Measurements from ENCODE around the gene ROR2. TPM values are rescaled to one million over a fixed set of nuclear protein-coding genes. Genes with fewer than 3 reads are reported as not detected.

The ROR2 gene
- total RNA-seq, 2 experiments from 2014 or later, result 0.05 TPM

- Mint-ChIP-seq H3K27ac (no peak overlapping the region), H3K4me1 (ENCODE audit: low read depth) (peaks cover 9% of the 10 kb centered on the region), H3K27me3 (ENCODE audit: low read depth) (peaks cover 8% of the 10 kb centered on the region), H3K36me3 (ENCODE audit: low read depth) (no peaks in the 10 kb centered on the region), H3K9me3 (ENCODE audit: insufficient read depth) (no peaks in the 10 kb centered on the region), H3K4me3 (no peak overlapping the region)
- ATAC-seq, result no peak
- ChIA-PET POLR2A (no interaction called here), CTCF (interaction anchor here (0.6 to 4.5 kb wide), 11 partner anchors 8 to 812 kb away, joined by 3 to 19 read pairs (median 5); no protein-coding TSS in a partner anchor)
- no peak for DNase-seq
Observed at GRCh38 chr9:91726406-91727100, 223.5 kb downstream of the ROR2 start.

- ATAC-seq, result no peak
- no peak overlapping the region for H3K4me3 Mint-ChIP-seq
- no peak overlapping the region for H3K27ac Mint-ChIP-seq
- peaks cover 16% of the 10 kb centered on the region for H3K27me3 Mint-ChIP-seq (ENCODE audit: low read depth)
- no peaks in the 10 kb centered on the region for H3K36me3 Mint-ChIP-seq (ENCODE audit: low read depth)
- CTCF ChIA-PET, result interaction anchor here (1.0 to 4.5 kb wide), 4 partner anchors 9 to 811 kb away, joined by 4 to 19 read pairs (median 4); no protein-coding TSS in a partner anchor
- H3K9me3 Mint-ChIP-seq (ENCODE audit: insufficient read depth), result no peaks in the 10 kb centered on the region
- POLR2A ChIA-PET, result no interaction called here
- DNase-seq, result no peak
- peaks cover 9% of the 10 kb centered on the region for H3K4me1 Mint-ChIP-seq (ENCODE audit: low read depth)
Observed at GRCh38 chr9:91725651-91726050, 224.4 kb downstream of the ROR2 start.

DNA sequence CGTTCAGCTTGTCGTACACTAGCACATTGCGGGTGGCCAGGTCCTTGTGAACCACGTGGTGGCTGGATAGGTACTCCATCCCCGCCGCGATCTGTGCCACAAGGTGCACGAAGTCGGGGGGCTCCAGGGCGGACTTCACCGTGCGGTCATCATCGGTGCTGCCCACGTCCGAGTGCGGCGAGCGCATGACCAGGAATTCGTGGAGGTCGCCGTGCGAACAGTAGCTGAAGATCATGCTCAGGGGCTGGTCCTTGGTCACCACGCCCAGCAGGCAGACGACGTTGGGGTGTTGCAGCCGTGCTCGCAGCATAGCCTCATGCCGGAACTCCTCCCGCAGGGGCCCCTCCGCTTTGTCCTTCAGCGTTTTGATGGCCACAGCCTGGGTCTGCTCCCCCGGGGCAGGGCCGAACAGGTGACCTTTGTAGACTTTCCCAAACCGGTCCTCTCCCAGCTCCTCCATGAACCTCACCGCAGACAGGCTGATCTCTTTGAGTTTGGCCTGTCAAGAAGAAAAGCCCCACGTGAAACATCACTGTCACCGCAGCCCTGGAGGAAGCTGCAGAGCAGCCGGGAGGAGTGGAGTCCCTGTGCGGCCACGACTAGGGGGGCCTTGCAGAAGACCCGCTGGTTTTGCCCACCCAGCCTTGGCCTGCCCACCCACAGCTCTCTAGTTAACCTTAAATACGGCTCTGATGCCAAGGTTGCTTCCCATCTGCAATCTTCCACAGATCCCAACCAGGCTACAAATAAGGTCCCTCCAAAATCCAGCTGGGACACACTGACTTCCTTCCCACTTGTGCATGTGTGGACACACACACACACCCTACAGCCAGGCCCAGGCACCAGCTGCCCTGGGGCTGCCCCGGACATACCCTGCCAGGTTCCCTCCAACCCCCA is 225.2 kb downstream of the ROR2 start:
- no peaks in the 10 kb centered on the region for H3K36me3 Mint-ChIP-seq (ENCODE audit: low read depth)
- H3K9me3 Mint-ChIP-seq (ENCODE audit: insufficient read depth), result no peaks in the 10 kb centered on the region
- DNase-seq (no peak), ATAC-seq (no peak)
- ChIA-PET POLR2A (no interaction called here), CTCF (interaction anchor here (1.5 to 1.6 kb wide), 2 partner anchors 65 to 291 kb away, joined by 3 to 5 read pairs; no protein-coding TSS in a partner anchor)
- H3K27me3 Mint-ChIP-seq (ENCODE audit: low read depth), result peaks cover 22% of the 10 kb centered on the region
- no peak overlapping the region for H3K27ac Mint-ChIP-seq
- H3K4me3 Mint-ChIP-seq, result no peak overlapping the region
- peaks cover 9% of the 10 kb centered on the region for H3K4me1 Mint-ChIP-seq (ENCODE audit: low read depth)

DNA sequence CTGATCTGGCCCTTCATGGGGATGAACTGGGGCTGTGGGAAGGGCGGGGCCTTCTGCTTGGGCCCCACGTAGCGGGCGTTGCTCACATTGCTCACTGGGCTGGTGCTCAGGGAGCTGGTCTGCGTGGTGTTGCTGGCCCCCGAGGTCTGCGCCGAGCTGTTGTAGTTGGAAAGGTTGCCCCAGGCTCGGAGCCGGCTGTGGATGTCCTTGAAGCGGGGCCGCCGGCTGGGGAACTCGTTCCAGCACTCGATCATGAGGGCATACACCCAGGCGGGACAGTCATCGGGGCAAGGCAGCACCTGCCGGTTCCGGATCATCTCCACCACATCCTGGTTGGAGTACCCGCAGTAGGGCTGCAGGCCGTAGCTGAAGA is 226.0 kb downstream of the ROR2 start:
- peaks cover 9% of the 10 kb centered on the region for H3K4me1 Mint-ChIP-seq (ENCODE audit: low read depth)
- ATAC-seq, result no peak
- CTCF ChIA-PET, result interaction anchor here (1.5 kb wide), 1 partner anchor 291 kb away, joined by 3 read pairs; no protein-coding TSS in a partner anchor
- H3K4me3 Mint-ChIP-seq, result no peak overlapping the region
- POLR2A ChIA-PET, result no interaction called here
- DNase-seq, result no peak
- H3K36me3 Mint-ChIP-seq (ENCODE audit: low read depth), result no peaks in the 10 kb centered on the region
- peaks cover 30% of the 10 kb centered on the region for H3K27me3 Mint-ChIP-seq (ENCODE audit: low read depth)
- H3K9me3 Mint-ChIP-seq (ENCODE audit: insufficient read depth), result no peaks in the 10 kb centered on the region
- H3K27ac Mint-ChIP-seq, result no peak overlapping the region

- CTCF ChIA-PET, result interaction anchor here (1.5 kb wide), 1 partner anchor 290 kb away, joined by 3 read pairs; no protein-coding TSS in a partner anchor
- Mint-ChIP-seq H3K27me3 (ENCODE audit: low read depth) (peaks cover 32% of the 10 kb centered on the region), H3K9me3 (ENCODE audit: insufficient read depth) (no peaks in the 10 kb centered on the region), H3K36me3 (ENCODE audit: low read depth) (no peaks in the 10 kb centered on the region), H3K4me3 (no peak overlapping the region), H3K27ac (no peak overlapping the region), H3K4me1 (ENCODE audit: low read depth) (peaks cover 9% of the 10 kb centered on the region)
- ATAC-seq (no peak), DNase-seq (no peak)
- POLR2A ChIA-PET, result no interaction called here
Observed at GRCh38 chr9:91723420-91724067, 226.5 kb downstream of the ROR2 start.

DNA sequence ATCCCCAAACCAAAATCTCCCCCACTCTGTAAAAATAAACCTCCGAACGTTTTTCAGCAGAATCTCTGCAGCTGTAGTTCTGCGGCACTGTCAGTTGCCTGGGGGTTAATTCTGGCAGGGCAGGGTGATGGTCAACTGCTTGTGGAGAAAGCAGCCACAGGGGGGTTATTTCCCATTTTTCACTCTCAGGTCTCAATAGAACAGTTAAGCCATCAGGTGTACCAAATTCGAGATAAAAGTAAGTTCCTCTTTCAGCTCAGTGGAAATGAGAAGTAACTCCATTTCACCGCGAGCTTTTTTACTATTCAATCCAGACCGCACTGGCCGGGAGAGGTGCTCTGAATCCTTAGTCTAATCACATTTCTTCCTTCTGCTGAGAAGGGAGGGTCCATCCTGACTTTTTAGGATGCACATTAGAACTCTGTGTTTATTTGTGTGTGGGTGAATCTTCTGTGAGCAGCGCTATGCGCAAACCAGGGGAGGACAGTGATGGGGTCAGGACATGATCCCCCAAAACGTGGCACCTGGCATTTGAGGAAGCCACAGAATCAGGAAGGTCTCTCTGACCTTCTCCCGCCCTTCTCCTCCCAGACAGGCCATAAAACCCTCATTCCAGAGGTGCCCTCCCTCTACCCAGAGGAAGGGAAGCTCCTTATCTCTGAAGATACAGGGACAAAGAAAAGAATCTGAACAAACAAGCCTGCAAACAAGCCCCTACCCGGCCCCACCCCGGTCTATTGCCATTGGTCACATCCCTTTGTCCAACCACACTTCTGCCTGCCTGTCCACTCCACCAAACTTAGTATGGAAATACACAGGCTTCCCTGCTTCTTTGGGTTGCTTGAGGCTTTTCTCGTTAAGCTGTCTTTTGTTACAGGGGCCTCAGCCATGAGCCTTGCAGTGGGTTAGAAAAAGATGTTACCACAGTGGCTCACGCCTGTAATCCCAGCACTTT is 229.0 kb downstream of the ROR2 start:
- Mint-ChIP-seq H3K9me3 (ENCODE audit: insufficient read depth) (no peaks in the 10 kb centered on the region), H3K36me3 (ENCODE audit: low read depth) (no peaks in the 10 kb centered on the region), H3K4me3 (no peak overlapping the region), H3K27me3 (ENCODE audit: low read depth) (peaks cover 53% of the 10 kb centered on the region), H3K4me1 (ENCODE audit: low read depth) (peaks cover 14% of the 10 kb centered on the region), H3K27ac (no peak overlapping the region)
- ATAC-seq, result no peak
- DNase-seq, result no peak
- POLR2A ChIA-PET, result interaction anchor here (0.8 kb wide), 1 partner anchor 181 kb away, joined by 5 read pairs; no protein-coding TSS in a partner anchor
- CTCF ChIA-PET, result interaction anchor here (0.6 to 1.6 kb wide), 4 partner anchors 8 to 805 kb away, joined by 3 to 5 read pairs (median 4); no protein-coding TSS in a partner anchor

GRCh38 chr9:91720313-91720712 is 229.7 kb downstream of the ROR2 start:
- no peak for ATAC-seq
- Mint-ChIP-seq H3K27ac (no peak overlapping the region), H3K27me3 (ENCODE audit: low read depth) (peaks cover 57% of the 10 kb centered on the region), H3K4me3 (no peak overlapping the region), H3K9me3 (ENCODE audit: insufficient read depth) (no peaks in the 10 kb centered on the region), H3K4me1 (ENCODE audit: low read depth) (peaks cover 14% of the 10 kb centered on the region), H3K36me3 (ENCODE audit: low read depth) (no peaks in the 10 kb centered on the region)
- DNase-seq, result no peak
- ChIA-PET POLR2A (interaction anchor here (0.8 kb wide), 1 partner anchor 182 kb away, joined by 5 read pairs; no protein-coding TSS in a partner anchor), CTCF (interaction anchor here (1.0 to 1.6 kb wide), 3 partner anchors 9 to 805 kb away, joined by 3 to 5 read pairs (median 4); no protein-coding TSS in a partner anchor)

DNA sequence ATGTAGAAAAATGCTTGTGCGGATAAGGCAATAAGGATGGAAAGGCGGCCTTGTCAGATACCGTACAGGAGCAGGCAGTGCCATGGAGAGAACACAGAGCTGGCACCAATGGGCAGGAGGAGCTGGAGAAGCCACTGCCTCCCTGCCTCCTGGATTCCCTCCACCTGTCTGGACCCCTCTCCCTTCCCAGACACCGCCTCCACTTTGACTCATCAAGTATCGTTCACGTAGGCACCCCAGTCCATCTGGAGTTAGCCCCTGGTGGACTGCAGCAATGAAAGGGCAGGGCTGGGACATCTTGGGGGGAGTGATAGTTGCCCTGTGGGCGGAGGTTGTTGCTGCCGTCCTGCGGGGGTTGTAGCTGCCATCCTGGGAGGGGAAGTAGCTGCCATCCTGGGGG is 232.0 kb downstream of the ROR2 start:
- Mint-ChIP-seq H3K36me3 (ENCODE audit: low read depth) (no peaks in the 10 kb centered on the region), H3K27me3 (ENCODE audit: low read depth) (peaks cover 60% of the 10 kb centered on the region), H3K9me3 (ENCODE audit: insufficient read depth) (no peaks in the 10 kb centered on the region), H3K4me3 (no peak overlapping the region), H3K4me1 (ENCODE audit: low read depth) (peaks cover 20% of the 10 kb centered on the region), H3K27ac (no peak overlapping the region)
- no peak for DNase-seq
- ATAC-seq, result no peak
- CTCF ChIA-PET, result interaction anchor here (2.4 kb wide), 2 partner anchors 10 to 16 kb away, joined by 12 to 13 read pairs; no protein-coding TSS in a partner anchor
- POLR2A ChIA-PET, result no interaction called here

- ATAC-seq (no peak), DNase-seq (no peak)
- Mint-ChIP-seq H3K36me3 (ENCODE audit: low read depth) (no peaks in the 10 kb centered on the region), H3K27me3 (ENCODE audit: low read depth) (peaks cover 52% of the 10 kb centered on the region), H3K4me1 (ENCODE audit: low read depth) (peaks cover 20% of the 10 kb centered on the region), H3K27ac (no peak overlapping the region), H3K9me3 (ENCODE audit: insufficient read depth) (no peaks in the 10 kb centered on the region), H3K4me3 (no peak overlapping the region)
- POLR2A ChIA-PET, result no interaction called here
- CTCF ChIA-PET, result interaction anchor here (1.2 kb wide), 1 partner anchor 827 kb away, joined by 3 read pairs; no protein-coding TSS in a partner anchor
Observed at GRCh38 chr9:91716815-91717214, 233.2 kb downstream of the ROR2 start.

GRCh38 chr9:91716239-91716638 is 233.8 kb downstream of the ROR2 start:
- POLR2A ChIA-PET, result no interaction called here
- peaks cover 50% of the 10 kb centered on the region for H3K27me3 Mint-ChIP-seq (ENCODE audit: low read depth)

More at GRCh38 chr9:91716239-91716638, 233.8 kb downstream of the ROR2 start:
- Mint-ChIP-seq H3K4me1 (ENCODE audit: low read depth) (peaks cover 20% of the 10 kb centered on the region), H3K36me3 (ENCODE audit: low read depth) (no peaks in the 10 kb centered on the region), H3K27ac (no peak overlapping the region), H3K9me3 (ENCODE audit: insufficient read depth) (no peaks in the 10 kb centered on the region), H3K4me3 (no peak overlapping the region)
- CTCF ChIA-PET, result interaction anchor here (1.2 kb wide), 1 partner anchor 826 kb away, joined by 3 read pairs; no protein-coding TSS in a partner anchor
- DNase-seq (no peak), ATAC-seq (no peak)

Data from activated CD8-positive, alpha-beta T cell treated with anti-CD3 and anti-CD28 coated beads, Interleukin-2, amount 10 ng/mL, durations not matched to agents 7 days and 5 days (primary cell).